ENCODE results near the gene RNF144B. TPM values are rescaled to one million over a fixed set of nuclear protein-coding genes. Genes with fewer than 3 reads are reported as not detected.

Gene RNF144B
- total and polyA plus RNA-seq, 2 of the 8 experiments (the other 6 are each of a cell fraction or from before 2014, with no cell fraction given): 1.8 to 11.2 TPM

- Histone ChIP-seq H3K4me2 (ENCODE audit: insufficient read depth in 1 of 2, low read depth in 2 of 2, low read length in 2 of 2) (no peak overlapping the region), H3K79me1 (ENCODE audit: low read depth, low read length) (no peaks in the 10 kb centered on the region), H3K9me3 (ENCODE audit: insufficient read depth in 2 of 2, low read depth in 1 of 2, low read length in 1 of 2) (no peaks in the 10 kb centered on the region; a peak in 1 of 4 replicates), H2BK20ac (ENCODE audit: low read length) (no peak overlapping the region), H3K9ac (replicated peaks in 1 of 4; ENCODE audit: extremely low read depth in 1 of 4, low read depth in 3 of 4, low read length in 3 of 4) (no peak overlapping the region), H2BK15ac (ENCODE audit: low read length) (no peak overlapping the region), H2BK120ac (replicated peaks; ENCODE audit: low read depth, low read length) (no peak overlapping the region), H2BK5ac (ENCODE audit: low read depth, low read length) (no peak overlapping the region), H4K8ac (ENCODE audit: extremely low read depth, insufficient read depth, low read length) (no peak overlapping the region), H2BK12ac (ENCODE audit: low read depth, low read length) (no peak overlapping the region), H4K20me1 (replicated peaks in 1 of 2; ENCODE audit: control insufficient read depth in 1 of 2, insufficient read depth in 2 of 2, low read length in 2 of 2) (no peaks in the 10 kb centered on the region), H3K4me3 (ENCODE audit: extremely low read depth in 1 of 4, insufficient read depth in 2 of 4, low read depth in 3 of 4, low read length in 4 of 4) (no peak overlapping the region), H2AFZ (ENCODE audit: low read length) (no peak overlapping the region), H3K18ac (ENCODE audit: extremely low read depth, low read length) (no peak overlapping the region), H3K56ac (replicated peaks; ENCODE audit: insufficient read length, low read depth, low read length) (no peak overlapping the region), H4K91ac (replicated peaks; ENCODE audit: insufficient read length, low read length) (no peak overlapping the region), H3K14ac (ENCODE audit: insufficient read length) (no peak overlapping the region), H3K36me3 (ENCODE audit: control insufficient read depth in 2 of 4, insufficient read depth in 4 of 4, low read length in 3 of 4) (no peaks in the 10 kb centered on the region), H3K27ac (ENCODE audit: low read depth, low read length) (no peak overlapping the region), H3K23me2 (ENCODE audit: low read depth, low read length) (no peaks in the 10 kb centered on the region), H3K27me3 (replicated peaks in 1 of 4; ENCODE audit: control insufficient read depth in 3 of 4, extremely low read depth in 1 of 4, insufficient read depth in 3 of 4, low read length in 3 of 4) (no peaks in the 10 kb centered on the region), H2AK5ac (ENCODE audit: low read depth, low read length) (no peak overlapping the region), H4K5ac (ENCODE audit: insufficient read length, low read depth, low read length) (no peak overlapping the region), H3K4me1 (replicated peaks in 1 of 4; ENCODE audit: control insufficient read depth in 3 of 4, insufficient read depth in 4 of 4, low read length in 3 of 4) (no peaks in the 10 kb centered on the region), H3K4ac (replicated peaks; ENCODE audit: insufficient read length, low read depth, low read length) (no peak overlapping the region), H3K23ac (ENCODE audit: insufficient read length) (no peak overlapping the region), H3K79me2 (ENCODE audit: control insufficient read depth in 1 of 2, insufficient read depth in 2 of 2, low read length in 2 of 2) (no peaks in the 10 kb centered on the region)
- CTCF ChIA-PET (ENCODE audit: partially characterized antibody): interaction anchor here (1.3 kb wide), 1 partner anchor 23 kb away, joined by 3 read pairs; no protein-coding TSS in a partner anchor
- POLR2A ChIA-PET (ENCODE audit: partially characterized antibody): no interaction called here
- TF ChIP-seq RNF2 (IDR thresholded peaks at IDR 0.05; ENCODE audit: borderline replicate concordance, low read depth, low read length, missing control alignments, poor library complexity, severe bottlenecking): no peak
- no peak for TF ChIP-seq TBP (IDR thresholded peaks at IDR 0.05; ENCODE audit: low read depth, low read length)
- TF ChIP-seq CBX5 (IDR thresholded peaks at IDR 0.05; ENCODE audit: low read depth, low read length): no peak
- FAIRE-seq: no peak
- no peak for DNase-seq (ENCODE audit: low read depth in 1 of 2, low spot score in 2 of 2)
- 88% methylated on average over 5 of the region's 5 CpGs; no CpG with 5 or more reads in 1 of the 2 experiments for WGBS, 2 experiments (ENCODE audit: extremely low coverage in 1 of 2, insufficient coverage in 1 of 2, insufficient read length in 1 of 2, insufficient replicate concordance in 2 of 2, low coverage in 1 of 2, low lambda C conversion rate in 2 of 2, missing lambda C conversion rate in 1 of 2)
Observed at GRCh38 chr6:18371010-18371409, 16.1 kb upstream of the RNF144B start.

Measured in H1 (cell line).